Measurements from ENCODE around the gene ELP2.

Gene ELP2

DNA sequence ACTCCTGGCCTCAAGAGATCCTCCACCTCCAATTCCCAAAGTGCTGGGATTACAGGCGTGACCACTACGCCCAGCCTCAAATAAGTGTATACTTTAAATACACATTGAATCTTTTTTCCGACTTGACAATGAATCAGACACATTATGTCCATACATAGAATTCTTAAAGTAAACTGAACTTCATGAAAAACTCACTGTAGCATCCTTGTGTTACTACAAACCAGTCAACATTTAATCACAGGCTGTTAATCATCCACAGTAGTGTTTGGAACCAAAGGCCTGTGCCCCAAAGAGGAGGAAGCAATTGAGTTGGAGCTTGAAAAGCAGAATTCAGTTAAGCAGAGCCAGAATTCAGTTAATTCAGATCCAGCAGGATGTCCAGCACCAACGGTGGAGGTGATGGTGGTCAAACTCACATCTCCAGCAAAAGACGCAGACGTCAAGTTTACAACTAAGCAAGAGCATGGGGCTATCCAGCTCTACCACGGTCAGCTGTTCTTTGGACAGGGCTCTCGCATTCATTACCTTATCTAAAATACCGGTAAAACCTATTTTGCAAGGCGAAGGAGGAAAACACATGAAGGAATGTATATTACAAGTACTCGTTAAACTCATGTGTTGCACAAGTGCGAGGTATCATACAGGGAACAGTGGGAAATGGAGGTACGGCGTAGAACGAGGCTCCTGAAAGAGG, 1.7 kb upstream of the ELP2 start:
- DNase-seq, result no peak

DNA sequence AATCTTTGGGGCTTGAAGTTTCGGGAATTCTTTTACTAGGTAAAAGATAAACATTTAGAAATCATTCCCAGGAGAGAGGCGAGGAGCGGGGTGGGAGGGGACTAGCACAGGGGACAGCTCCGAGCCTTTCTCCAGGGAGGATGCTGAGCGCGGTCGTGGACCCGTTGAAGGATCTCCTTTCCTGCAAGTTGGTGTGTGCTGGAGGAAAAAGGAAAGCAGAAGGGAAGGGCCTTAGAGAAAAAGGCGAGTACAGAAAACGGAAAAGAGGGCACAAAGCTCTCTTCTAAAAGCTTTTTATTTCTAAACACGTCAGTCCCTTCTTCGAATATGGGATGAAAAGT, 1.2 kb upstream of the ELP2 start:
- DNase-seq, result no peak

DNA sequence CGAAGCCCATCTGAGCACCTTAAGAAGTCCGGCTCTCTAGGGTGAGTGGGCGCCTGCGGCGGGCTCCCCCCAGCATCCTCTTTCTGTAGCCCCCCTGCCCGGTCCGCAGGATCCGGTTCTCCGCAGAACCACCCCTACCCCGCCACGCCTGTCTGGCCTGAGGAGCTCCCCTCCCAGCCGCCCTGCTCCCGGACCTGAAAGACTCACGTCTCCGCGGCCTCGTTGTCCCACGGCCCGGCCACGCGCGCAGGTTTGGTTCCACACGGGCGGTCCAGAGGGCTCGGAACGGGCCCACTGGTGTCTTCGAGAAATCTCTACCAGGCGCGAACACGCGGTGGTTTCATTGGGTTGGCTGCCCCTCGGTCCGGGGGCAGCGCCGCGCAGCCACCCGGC, 796 bp upstream of the ELP2 start:
- DNase-seq, result no peak

DNA sequence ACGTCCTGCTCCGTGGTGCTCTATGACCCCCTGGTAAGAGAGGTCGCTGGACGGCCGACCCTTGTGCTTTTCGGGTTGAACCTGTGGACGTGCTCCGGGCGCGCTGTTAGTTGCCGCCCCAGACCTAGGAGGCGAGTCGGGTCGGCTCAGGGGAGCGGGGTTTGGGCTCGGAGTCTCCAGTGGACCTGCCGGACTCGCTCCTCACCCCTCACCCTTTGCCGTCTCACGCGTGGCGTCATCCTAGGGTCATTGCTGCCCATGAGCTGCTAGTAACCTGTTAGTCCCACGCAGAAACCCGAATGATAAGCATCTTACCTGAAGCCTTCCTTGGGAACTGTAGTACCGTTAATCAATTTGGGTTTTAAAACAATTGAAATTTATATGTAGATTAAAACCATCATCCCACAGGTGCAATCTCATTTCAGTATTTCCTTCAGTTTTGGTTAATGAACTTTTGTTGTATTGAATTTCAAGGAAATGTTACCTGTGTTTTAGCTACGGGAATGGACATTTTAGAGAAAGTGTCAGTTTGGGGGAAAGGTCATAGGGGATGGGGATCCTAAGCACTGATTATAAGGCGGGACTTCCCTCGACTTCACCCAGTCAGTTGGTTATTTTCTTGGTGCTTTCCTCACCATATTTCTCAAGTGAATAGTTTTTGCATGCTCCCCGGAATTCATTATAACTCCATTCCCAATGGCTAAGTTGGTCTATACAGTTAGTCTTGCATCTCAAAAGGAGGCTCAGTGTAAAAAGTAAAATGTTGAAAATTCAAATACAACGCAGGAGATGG, 536 bp downstream of the ELP2 start:
- no peak for DNase-seq

DNA sequence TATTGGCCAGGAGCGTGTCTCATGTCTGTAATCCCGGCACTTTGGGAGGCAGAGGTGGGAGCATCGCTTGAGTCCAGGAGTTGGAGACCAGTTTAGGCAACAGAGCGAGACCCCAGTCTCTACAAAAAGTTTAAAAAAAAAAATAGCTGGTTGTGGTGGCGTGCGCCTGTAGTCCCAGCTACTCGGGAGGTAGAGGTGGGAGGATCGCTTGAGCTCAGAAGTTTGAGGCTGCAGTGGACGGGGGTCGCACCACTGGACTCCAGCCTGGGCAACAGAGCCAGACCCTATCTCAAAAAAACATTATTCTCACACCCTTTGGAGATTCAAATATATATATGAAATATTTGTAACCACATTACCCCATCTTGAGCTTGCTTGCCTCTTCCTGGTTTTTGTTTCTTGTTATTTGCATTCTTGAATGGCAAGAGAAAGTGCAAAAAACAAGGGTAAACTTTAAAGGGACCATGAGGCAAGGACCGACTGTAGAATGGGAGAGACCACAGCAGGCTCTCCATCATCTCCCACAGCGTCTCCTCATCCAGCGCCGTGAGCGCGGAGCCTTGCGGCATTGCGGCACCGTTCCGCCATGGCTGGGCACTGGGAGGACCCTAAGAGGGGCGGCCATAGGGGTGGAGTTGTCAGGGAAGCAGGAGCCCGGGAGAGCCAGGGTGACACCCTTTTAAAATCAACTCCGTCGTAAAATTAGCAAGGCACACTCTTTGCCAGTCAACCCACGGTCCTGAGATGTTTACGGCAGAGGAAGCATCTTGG, 1.4 kb downstream of the ELP2 start:
- no peak for DNase-seq

DNA sequence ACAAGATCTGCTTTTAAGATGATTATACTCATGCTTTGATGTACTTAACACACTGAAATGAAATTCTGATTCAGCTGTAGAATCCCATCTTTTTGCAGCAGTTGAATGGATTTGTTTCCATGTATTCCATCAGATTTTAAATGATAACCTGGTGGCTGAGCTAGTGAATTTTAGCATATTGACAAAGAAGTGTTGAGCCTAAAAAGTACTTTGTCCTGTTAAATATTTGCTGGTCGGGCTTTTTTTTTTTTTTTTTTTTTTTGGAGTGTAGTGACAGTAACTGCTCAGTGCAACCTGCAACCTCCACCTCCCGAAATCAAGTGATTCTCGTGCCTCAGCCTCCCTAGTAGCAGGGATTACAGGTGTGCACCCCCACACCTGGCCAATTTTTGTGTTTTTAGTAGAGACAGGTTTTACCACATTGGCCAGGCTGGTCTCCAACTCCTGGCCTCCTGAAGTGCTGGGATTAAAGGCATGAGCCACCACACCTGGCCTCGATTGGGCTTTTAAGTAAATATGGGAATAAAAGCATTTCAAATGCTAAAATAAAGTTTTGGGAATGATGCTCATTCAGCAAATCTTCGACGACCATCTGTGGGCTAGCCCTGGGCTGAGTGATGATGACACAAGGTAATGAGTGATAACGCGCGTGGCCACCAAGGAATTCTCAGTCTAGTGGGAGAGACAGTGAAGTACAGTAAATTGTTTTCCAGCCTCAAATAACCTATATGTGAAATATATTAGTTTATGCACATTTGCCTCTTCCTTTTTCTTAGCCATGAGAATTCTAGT, 2.2 kb downstream of the ELP2 start:
- DNase-seq, result no peak

DNA sequence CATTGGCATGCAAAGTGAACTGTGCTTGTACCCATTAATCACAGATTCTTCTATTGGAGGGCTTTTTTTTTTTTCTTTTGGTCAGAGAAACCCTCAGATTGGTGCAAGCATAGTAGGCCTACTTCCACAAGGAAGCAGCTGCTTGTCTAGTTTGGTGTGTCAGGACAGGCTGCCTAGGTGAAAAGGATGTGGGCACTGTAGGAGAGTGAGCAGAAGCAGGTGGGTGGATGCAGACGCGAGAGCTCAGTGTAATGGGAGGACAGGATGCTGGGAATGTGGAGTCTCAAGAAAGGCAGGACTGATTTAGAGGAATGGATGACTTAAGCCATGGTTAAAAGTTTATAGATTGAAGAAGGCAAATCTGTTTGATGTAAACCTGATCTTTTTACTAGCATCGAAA, 3.1 kb downstream of the ELP2 start:
- no peak for DNase-seq

DNA sequence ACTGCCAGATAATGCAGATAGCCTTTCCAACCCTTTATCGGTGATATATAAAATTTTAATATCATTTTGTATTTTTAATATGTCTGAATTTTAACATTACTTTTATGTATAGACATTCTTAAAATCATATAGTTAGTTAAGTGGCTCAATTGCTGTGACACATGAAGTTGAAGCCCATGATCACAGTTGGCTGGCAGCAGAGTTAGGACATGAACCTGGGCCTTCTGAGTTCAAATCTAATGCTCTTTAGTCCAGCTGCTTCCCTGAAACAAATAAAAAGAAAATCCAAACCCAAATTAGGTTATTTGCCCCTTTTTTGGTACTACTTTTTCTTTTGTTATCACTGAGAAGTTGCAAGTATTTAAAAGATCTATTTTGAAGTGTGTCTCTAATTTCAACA, 5.6 kb downstream of the ELP2 start:
- no peak for DNase-seq

DNA sequence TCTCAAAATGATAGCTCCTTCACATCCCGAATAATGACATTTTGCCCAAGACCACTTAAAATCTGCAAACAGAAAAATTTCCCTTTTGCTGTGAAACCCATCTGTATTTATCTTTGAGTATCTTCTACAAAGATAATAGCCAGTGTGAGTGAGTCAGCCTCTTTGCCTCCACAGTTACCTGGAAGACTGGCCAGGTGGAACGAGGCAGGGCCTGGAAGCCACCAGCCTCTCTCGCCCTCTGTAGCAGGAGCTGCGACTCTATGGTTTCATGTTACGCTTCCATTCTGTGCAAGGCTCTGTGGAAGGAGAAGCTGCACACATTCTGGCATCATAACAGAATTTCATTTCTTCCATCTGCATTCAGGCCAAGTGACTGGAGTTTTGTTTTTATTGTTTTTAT, 9.5 kb downstream of the ELP2 start:
- no peak for DNase-seq

DNA sequence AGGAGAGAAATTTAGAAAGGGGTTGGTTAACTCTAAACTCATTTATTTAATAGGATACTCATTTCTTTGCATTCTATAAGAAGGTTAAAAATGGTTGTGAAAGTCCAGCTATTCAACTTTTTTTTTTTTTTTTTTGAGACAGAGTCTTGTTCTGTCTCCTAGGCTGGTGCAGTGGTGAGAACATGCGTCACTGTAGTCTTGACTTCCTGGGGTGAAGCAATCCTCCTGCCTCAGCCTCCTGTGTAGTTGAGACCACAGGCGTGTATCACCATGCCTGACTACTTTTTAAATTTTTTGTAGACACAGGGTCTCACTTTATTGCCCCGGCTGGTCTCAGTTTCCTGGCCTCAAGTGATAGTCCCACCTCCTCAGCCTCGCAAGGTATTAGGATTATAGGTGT, 11.9 kb downstream of the ELP2 start:
- DNase-seq, result no peak

DNA sequence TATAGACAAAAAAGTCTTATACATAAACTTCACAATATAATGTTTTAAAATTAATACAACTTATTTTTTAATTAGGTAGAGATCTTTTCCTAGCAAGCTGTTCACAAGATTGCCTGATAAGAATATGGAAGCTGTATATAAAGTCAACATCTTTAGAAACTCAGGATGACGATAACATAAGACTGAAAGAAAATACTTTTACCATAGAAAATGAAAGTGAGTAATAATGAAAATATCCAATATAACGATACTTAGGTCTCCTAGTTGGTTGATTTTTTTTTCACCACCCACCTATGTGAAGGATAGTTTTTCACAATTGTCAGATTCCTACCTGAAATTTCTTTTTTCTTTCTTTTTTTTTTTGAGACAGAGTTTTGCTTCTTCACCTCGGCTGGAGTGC, 13.1 kb downstream of the ELP2 start:
- no peak for DNase-seq

DNA sequence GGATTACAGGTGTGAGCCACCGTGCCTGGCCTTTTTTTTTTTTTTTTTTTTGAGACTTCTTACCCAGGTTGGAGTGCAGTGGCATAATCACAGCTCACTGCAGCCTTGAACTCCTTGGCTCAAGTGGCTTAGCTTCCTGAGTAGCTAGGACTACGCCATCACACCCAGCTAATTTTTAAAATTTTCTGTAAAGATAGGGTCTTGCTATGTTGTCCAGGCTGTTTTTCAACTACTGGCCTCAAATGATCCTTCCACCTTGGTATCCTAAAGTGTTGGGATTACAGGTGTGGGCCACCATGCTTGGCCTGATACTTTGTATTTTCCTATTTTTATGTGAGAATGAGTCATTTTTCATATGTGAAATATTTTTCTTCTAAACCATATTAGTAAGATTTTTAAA, 13.7 kb downstream of the ELP2 start:
- DNase-seq, result no peak

DNA sequence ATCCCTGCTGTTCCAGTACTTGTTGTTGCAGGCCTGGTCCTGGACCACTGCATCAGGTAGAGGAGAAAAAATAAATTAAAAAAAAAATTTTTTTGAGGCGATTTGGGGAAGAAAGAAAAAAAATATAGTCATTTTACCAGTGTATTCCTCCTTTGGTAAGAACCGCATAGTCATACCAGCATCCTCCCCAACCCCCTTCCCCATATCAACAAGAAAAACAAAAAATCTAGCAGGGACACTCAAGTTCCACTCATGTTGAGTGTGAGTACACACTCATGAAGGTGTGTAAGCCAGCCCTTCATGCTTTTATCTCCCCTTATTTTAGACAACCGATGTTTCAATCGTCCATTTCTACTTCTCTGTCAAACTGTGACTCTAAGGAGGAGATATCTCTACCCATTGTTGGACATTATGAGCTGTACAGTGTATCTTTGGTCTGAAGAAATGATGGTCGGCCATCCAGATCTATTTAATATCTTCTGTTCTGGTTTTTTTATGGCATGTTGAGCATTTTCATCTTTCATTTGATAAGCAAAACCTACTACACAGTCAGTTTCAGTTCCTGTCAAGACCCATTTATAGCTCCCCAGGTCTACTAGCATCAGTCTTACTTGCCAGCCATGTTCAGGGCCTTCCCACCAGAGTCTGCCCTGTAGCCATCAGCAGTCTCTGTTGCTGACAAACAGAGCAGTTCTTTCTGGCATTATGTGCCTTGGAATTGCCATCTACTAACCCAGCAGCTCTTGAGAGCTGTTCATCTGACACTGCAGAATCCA, 20.0 kb downstream of the ELP2 start:
- DNase-seq, result no peak

DNA sequence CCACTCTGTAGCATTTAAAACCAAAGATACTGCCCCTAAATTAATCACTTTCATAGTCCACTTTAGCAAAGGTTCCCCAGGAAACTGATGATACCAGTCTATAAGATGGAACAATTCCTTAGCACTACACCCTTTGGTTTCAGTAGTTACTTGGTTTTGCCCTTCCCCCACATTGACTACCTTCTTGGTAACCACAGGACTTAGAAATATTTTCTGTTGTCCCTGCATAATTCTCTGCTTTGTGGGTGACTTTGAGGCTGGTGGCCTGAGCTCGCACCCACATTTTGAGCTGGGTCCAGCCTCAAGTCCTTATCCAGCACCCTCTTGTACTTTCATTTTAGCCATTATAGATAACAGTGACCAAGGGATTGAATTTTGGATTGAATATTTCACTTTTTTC, 23.1 kb downstream of the ELP2 start:
- no peak for DNase-seq

DNA sequence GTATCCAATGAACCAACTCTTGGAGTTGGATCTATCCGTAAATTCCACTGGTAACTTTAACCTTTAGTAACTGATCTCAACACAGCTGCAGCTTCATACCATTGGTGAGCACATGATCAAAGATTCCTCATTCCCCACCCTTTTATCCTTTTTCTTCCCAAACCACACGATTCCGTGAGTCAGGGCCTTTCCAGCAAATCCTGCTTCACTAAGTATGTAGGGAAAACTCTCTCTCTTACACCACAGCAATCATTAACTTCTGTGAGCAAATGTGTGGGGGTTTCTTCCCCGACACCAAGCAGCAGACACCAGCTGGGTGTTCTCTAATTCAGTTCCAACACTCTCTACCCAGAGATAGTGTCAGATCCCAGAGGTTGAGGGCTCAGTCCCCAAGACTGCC, 23.5 kb downstream of the ELP2 start:
- no peak for DNase-seq

DNA sequence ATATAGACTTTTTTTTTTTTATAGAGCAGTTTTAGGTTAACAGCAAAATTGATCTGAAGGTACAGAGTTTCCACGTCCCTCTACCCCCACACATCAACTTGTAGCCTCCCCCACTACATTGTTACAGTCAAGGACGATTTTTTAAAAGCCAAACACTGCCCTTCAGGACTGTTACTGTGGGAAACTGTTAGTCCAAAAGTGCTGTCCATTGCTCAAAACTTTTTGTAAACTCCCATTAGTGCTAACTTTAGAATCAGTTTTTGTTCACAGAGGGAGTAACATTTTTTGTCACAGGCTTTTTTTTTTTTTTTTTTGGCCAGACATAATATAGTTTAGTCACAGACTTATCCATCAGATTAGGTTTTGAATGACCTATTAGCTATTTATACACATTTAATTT, 24.1 kb downstream of the ELP2 start:
- no peak for DNase-seq

DNA sequence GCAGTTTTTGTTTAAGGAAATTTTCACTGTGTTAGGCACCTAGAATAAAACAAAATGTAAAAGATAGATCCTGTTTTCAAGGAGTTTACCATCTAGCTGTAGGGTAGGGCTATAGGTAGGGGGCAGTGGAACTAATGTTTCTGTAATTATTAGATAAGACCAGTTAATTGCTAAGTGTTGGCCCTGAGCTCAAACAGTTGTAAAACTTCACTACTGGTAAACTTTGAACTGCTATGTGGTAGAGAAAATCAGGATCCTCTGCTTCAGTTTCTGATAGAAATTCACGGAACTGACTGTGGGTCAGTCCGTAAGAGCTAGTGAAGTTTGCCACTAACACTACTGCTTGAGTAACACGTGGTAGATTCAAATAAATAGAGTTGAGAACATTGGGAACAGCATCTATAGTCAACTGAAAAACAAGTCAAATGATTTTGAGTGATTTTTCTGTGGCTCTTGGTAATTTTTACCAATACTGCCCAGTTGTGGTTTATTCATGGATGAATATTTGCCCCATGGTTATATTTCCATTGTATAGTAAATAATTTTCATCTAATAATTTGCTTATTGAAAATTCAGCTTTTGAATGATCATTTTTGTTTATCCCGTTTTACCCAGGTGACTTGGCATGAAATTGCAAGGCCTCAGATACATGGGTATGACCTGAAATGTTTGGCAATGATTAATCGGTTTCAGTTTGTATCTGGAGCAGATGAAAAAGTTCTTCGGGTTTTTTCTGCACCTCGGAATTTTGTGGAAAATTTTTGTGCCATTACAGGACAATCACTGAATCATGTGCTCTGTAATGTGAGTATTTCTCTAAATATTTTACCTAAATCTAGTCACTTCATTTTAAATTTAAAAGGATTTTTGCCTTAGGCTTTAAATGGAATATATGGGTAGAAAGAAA, 26.4 kb downstream of the ELP2 start:
- no peak for DNase-seq

DNA sequence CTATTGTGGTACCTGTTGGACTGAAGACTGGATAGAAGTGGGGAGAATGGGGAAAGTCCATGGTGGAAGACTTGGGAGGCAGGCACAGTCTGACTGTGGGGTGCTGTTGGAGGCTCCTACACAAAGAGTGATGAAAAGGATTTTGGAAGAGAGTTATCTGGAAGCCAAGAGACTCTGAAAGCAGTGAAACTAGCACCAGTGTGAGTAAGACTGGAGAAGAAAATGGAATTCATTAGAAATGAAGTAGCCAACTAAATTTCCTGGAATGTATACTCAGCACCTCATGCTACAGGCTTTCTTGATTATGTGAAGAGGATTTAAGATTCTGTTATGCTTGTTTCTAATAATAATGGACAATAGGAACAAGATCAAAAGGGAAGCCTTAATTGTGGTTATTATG, 27.7 kb downstream of the ELP2 start:
- DNase-seq, result no peak

DNA sequence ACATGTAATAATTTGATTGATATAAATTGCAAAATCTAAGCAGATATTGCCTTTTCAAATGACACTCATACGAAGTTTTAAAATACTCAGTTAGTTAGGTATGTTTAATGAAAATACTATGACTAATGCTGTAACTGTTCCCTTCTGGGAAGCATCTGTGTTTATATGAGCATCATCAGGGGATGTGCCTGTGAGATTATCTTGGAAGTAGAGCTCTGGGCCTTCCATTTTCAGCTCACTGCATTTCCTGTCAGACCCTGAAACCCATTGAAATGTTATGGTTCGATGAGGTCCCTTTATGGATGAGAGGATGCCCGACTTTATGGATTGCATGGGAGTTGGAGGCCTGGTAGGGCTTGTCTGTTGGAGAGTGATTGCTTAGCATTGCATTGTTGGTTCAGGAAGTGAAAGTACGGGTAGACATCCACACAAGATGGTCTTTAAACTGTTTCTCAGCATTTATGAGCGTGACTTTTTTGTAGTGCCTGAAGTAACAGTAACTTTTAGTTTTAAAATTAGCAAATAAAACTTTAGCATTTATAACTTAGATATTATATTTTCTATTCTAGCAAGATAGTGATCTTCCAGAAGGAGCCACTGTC, 28.7 kb downstream of the ELP2 start:
- DNase-seq, result no peak

DNA sequence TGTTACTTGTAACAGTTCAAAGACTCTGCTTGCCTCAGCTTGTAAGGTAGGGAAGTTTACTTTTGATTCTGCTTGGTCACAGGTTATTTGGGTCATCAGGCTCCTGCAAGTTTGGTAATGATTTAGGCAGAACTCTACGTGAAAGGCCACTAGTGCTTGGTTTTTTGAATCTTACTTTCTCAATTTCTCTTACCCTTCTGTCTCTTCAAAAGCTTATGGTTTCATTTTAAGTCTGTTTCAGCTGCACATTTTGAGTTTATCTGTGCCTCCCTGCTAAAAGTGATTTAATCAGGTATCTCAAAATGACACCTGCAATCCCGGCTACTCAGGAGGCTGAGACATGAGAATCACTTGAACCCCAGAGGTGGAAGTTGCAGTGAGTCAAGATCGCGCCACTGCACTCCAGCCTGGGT, 31.3 kb downstream of the ELP2 start:
- no peak for DNase-seq

DNA sequence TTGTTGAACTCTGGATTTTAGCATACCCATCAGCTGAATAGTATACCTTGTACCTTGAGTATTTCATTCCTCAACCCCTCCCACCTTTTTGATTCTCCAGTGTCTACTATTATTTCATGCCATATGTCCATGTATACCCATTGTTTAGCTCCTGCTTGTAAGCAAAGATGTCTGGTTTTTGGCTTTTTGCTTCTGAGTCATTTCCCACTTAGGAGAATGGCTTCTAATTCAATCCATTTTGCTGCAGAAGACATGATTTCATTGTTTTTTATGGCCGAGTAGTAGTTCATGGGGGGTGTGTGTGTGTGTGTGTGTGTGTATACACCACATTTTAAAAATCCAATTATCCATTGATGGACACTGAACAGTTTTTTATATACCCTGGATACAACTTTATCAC, 33.3 kb downstream of the ELP2 start:
- DNase-seq, result no peak

Data from bone marrow (tissue), 2 donors.